K562 (cell line): Measurements from ENCODE around the gene SLC22A6.

Experiments used
- HOXB6 ChIP-seq: fragments of 250-450 bp; sonication (Bioruptor Pico); IDR thresholded peaks from 2 replicates; pipeline ENCODE4 v1.5.1; 2022; ENCODE audit warnings: mild to moderate bottlenecking, borderline replicate concordance
- SMAD2 ChIP-seq: fragments of 150-350 bp; IDR thresholded peaks from 2 replicates; pipeline ENCODE4 v1.6.1; 2014; ENCODE audit warnings: low read depth, mild to moderate bottlenecking, low read length

DNA sequence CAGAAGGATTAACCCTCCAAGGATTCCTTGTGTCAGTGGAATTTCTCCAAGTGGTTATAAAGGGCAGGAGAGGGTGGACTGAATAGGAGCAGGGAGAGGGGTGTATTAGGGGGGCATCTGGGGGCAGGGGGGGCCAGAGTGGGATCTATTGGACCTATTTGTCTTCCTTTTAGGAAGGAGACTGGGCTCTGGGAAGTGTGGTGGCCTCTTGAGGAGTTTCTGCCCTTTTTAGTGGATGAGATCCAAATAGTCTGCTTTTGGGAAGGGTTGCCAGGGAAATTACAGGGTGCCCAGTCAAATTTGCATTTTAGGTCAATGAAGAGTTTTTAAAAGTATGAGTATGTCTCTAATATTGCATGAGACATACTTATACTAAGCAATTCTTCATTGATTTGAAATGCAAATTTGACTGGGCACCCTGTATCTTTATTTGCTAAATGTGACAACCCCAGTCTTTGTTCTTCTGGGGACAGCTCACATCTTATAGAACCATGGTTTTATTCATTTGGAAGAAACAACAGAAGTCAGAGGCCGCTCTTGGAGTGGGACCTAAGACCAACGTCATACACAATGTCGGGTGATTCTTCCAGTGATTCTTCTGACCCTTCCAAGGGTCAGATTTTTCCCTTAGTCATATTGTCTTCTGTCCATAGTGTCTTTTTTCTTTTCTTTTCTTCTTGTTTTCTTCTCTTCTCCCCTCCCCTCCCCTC, 429 bp upstream of the SLC22A6 start:
- TF ChIP-seq SMAD2 (no peak), HOXB6 (CRISPR knock-in tag) (no peak)
